ENCODE measurements around the gene CCNJ.

The CCNJ gene

GRCh38 chr10:96056787-96057186, 13.4 kb downstream of the CCNJ start:
- DNase-seq (ENCODE audit: low spot score) = no peak

- no peak for DNase-seq (ENCODE audit: low spot score)
Measured at GRCh38 chr10:96061232-96061631, 17.8 kb downstream of the CCNJ start.

GRCh38 chr10:96072674-96073073, 29.3 kb downstream of the CCNJ start:
- no peak for DNase-seq (ENCODE audit: low spot score)

- DNase-seq (ENCODE audit: low spot score) = no peak
Measured at GRCh38 chr10:96073722-96074121, 30.3 kb downstream of the CCNJ start.

- DNase-seq (ENCODE audit: low spot score) = no peak
Measured at GRCh38 chr10:96074776-96075175, 31.4 kb downstream of the CCNJ start.

DNA sequence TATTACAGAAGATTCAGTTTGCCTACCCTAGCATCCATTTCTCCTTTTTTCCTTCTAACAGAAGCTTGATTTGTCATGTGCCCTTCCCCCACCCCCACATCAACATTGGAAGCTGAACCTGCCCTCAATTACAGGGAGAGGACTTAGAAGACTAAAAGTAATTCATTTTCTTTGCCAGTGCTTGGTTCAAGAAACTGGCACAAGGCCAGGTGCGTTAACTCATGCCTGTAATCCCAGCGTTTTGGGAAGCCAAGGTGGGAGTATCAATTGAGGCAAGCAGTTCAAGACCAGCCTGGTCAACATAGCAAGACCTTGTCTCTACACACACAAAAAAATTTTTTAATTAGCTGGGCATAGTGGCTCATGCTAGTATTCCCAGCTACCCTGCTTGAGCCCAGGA, 32.6 kb downstream of the CCNJ start:
- DNase-seq (ENCODE audit: low spot score) = no peak

GRCh38 chr10:96077156-96077555, 33.8 kb downstream of the CCNJ start:
- DNase-seq (ENCODE audit: low spot score) = no peak

DNA sequence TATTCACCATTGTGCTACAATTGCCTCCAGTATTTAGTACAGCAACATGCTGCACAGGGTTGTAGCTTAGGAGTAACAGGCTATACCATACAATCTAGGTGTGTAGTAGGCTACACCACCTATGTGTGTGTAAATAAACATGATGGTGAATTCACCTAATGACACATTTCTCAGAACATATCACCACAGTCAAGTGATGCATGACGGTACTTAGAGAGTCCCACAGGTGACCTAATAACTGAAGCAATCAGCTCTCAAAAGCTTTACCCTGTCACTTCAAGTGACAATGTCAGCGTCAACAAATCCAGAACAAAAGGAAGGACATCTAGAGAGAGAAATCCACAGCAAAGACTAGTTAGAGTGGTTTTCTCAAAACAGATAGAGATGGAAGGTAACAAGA, 38.8 kb downstream of the CCNJ start:
- no peak for DNase-seq (ENCODE audit: low spot score)

GRCh38 chr10:96082748-96083147, 39.4 kb downstream of the CCNJ start:
- no peak for DNase-seq (ENCODE audit: low spot score)

GRCh38 chr10:96089116-96089515, 45.7 kb downstream of the CCNJ start:
- no peak for DNase-seq (ENCODE audit: low spot score)

DNA sequence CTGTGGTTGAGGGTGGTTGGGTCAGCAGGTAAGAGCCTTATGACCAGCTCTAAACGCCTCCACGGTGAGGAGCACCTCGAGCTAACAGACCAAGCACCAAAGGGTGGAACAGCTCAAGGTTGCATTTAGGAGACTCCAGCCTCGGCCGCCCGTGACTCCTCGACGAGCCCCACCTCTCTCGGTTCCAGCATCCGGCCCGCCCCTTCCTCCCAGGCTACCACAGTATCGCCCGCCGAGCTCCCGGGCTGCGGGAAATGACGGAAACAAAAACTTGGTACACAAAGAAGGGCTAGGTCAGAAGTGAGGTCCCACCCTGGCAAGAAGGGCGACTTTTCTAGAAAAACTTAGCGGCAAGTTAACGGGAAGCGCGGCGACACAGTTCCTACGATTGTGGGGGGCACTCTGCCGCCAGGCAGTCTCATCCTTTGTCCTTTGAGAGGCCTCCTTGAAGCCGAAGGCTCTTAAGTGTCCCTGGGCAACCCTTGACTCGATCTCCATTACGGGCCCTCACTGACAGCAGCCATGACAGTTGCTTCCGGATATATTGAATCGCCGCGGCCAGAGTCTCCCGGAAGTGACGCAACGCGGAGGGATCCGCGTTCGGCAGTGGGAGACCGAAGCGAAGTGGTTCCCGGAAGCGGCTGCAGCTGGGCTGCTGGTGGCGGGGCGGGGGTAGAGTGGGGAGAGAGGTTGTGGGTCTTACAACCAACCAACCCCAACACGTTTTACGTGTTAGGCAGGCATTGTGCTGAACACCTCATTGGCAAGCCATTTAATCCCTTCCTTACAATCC, 46.5 kb downstream of the CCNJ start:
- DNase-seq (ENCODE audit: low spot score) = peak; percentile 95

- DNase-seq (ENCODE audit: low spot score) = no peak
Measured at GRCh38 chr10:96090463-96090800, 47.0 kb downstream of the CCNJ start.

- no peak for DNase-seq (ENCODE audit: low spot score)
Measured at GRCh38 chr10:96092999-96093767, 49.8 kb downstream of the CCNJ start.

- no peak for DNase-seq (ENCODE audit: low spot score)
Measured at GRCh38 chr10:96093948-96094347, 50.6 kb downstream of the CCNJ start.

DNA sequence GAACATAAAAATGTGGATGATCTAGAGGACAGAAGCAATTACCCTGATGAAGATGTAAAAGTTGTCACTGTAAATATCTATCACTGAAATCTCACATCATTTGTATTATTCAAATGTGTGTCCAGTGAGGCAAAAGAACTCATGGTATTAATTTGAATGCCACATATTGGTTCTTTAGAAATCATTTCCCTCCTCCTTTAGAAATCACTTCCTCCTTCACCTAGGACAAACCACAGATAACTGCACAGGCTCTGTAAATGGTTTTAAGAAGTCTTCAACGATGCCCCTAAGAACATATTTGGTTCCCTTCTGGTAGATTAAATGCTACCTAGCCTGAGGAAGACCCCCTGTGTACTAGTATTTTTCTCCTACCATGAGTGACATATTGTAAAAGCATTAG, 53.6 kb downstream of the CCNJ start:
- DNase-seq (ENCODE audit: low spot score) = no peak

DNA sequence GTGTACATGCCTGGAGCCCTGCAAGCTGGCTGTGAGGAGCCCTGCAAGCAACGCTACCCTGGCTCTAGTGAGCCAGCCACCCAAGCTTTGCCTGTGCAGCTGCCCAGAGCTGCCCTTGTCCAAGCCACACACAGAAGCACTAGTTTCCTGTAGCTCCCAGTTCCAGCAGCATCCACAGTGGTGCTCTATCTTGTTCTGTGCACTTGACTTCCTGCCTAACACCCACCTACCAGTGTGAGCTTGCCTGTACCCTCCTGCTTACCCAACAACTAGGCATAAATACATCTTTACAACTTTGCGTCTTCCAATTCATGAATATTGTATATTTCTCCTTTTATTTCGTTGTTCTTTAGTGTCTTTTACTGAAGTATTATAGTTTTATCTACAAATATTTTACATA, 54.5 kb downstream of the CCNJ start:
- no peak for DNase-seq (ENCODE audit: low spot score)

DNA sequence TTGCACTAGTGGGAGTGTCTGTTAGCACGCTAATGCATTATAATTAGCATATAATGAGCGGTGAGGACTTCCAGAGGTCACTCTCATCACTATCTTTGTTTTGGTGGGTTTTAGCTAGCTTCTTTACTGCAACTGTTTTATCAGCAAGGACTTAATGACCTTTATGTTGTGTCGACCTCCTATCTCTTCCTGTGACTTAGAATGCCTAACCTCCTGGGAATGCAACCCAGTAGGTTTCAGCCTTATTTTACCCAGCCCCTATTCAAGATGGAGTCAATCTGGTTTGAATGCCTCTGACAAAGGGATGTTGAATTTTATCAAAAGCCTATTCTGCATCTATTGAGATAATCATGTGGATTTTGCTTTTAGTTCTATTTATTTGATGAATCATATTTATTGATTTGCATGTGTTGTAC, 64.2 kb downstream of the CCNJ start:
- no peak for DNase-seq (ENCODE audit: low spot score)
